IPS DF 19.7 (cell line): ENCODE results near the gene POU3F4.

Source experiments
- DNase-seq: peaks from one replicate; pipeline ENCODE4 v3.0.0-alpha.2; 2013; ENCODE audit warnings: low read depth, low spot score

The POU3F4 gene

DNA sequence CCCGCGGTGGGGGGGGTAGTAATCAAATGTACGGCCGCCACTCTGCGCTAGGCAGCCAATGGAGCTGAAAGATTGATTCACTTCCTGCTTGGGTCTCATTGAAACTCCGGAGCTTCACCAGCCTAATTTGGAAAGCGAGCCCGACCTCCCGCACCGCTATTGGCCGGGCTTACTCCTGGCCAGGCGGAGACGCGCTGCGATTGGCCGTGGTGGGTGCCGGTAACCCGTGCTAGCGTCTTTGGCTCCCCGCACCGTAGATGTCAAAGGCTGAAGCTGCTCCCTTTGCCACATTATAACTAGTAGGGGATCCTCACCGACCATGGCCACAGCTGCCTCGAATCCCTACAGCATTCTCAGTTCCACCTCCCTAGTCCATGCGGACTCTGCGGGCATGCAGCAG, at the start of gene POU3F4:
TSS of gene POU3F4 (plus strand) at position 285 of the 400 bp plus-strand sequence. CDS start at position 320, 35 bp downstream.
- DNase-seq, result no peak

DNA sequence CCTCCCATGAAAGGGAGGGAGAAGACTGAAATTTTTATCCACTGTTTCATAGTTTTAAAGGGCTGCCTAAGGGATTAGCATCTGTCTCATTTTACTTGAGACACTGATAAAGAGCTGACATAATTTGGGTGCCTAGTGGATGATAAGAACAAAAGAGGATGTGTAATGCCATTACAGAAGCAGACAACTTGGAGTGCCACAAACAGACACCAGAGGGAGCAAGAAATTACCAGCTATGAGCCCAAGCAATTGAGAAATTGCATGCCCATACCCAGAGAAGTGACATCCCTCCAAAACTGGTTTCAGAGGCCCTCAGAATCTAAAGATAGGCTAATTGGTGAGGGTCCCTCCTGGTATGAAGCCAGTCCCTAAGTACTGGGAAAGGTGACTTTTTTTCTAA, 38.5 kb upstream of the POU3F4 start:
- DNase-seq, result no peak

DNA sequence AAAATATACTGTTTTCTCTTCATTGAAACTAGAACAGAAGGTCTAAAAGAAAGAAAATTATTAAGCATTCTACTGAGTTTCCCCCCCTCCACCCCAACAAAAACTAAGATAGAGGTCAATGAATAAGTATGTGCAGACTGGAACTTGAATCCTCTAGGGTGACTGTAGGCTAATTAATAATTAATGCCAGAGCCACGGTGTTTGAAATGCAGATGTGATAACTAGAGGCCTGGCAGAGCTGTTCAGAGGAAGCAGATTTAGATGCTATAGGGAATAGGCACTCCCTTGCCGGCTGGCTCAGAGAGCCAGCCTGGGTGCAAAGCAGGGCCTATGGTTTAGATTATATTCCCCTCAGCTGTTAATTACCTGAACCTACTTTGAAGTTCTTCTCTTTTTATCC, 12.2 kb upstream of the POU3F4 start:
- DNase-seq, result no peak

DNA sequence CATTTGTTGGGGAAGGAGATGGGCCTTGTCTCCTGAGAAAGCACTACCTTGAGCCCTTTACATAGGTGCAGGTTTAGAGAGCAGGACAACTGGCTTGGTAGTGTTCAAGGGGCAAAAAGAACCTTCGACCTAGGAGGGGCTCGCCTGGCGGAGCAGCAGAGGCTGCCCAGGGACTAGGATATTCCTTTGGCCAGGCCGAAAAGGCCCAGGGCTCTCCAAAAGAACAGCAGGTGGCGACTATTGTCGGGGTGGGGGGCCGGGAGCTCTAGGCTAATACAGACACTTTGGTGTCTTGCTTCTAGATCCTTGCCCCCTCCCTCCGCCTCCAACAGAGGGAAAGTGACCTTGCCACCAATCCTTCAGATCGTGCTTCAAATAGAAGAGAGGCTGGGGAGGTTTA, 7.1 kb upstream of the POU3F4 start:
- DNase-seq, result no peak

DNA sequence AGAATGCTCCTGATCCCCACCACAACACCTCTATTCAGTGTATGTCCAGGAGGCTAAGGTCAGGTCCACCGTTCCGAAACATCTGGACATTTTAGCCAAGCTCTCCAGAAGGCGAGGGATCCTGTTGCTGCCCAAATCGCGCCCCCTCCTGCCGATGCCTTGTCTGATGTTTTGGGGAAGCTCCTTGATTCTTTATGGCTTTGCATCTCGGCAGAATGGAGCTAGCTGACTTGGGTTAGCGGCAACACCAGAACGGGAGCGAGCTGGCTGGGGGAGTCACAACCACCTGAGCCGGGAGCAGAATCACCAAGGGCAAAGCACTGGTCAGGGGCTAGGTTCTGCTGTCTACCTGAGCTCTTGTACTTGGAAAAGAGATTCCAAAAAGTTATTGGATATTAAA, 6.6 kb upstream of the POU3F4 start:
- no peak for DNase-seq

DNA sequence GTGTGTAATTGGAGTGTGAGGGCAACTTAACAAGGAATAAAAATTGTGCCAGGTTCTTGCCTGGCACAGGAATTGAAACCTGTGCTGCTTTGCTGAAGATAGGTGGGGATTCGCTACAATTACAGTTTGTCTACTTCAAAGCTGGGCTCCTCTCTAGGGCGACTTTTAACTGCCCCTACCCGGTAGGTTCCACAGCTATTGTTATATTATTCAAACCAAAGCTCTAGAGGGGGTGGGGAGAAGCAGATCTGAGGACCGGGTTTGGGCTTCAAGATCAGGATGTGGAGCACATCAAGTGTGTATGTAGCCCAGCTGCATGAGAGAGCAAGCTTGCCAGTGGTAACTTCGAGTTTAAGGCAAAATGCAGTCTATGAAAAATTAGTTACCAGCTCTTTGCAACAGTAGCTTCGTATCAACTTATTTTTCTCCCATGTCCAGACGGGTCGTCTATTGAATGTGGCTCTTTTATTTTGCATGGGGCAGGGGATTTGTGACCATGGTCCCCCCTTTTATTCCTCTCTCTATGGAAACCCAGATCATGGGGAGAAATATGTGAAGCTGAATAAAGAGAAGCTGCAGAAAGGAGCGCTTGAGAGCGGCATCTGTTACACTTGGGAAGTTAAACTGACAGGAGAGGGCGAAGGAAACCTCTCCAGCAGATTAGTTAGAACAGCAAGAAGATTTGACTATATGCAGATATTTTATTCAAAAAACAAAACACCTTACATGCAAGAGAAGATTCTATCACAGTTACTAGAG, 3.2 kb upstream of the POU3F4 start:
- no peak for DNase-seq

DNA sequence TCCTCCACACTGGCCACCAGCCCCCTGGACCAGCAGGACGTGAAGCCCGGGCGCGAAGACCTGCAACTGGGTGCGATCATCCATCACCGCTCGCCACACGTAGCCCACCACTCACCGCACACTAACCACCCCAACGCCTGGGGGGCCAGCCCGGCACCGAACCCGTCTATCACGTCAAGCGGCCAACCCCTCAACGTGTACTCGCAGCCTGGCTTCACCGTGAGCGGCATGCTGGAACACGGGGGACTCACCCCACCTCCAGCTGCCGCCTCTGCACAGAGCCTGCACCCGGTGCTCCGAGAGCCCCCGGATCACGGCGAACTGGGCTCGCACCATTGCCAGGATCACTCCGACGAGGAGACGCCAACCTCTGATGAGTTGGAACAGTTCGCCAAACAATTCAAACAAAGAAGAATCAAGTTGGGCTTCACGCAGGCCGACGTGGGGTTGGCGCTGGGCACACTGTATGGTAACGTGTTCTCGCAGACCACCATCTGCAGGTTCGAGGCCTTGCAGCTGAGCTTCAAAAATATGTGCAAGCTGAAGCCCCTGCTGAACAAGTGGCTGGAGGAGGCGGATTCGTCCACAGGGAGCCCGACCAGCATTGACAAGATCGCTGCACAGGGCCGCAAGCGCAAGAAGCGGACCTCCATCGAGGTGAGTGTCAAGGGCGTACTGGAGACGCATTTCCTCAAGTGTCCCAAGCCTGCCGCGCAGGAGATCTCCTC, 600 bp downstream of the POU3F4 start:
- DNase-seq, result no peak

DNA sequence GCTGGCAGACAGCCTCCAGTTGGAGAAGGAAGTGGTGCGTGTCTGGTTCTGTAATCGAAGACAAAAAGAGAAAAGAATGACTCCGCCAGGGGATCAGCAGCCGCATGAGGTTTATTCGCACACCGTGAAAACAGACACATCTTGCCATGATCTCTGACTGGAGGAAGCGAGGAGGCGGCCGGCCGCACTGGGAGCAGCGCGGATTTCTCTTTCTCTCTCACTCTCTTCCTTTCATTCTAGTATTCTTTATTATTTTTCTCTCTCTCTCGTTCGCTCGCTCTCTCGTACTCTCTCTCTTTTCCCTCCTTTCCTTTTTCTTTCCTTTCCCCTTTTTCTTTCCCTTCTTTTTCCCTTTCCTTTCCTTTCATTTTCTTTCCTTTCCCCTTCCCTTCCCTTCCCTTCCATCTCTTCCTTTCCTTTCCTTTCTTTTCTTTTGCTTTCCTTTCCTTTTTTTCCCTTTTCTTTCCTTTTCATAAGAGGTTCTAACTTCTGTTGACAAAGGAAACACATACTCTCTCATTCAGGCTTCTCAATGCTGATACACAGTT, 1.2 kb downstream of the POU3F4 start:
- no peak for DNase-seq

DNA sequence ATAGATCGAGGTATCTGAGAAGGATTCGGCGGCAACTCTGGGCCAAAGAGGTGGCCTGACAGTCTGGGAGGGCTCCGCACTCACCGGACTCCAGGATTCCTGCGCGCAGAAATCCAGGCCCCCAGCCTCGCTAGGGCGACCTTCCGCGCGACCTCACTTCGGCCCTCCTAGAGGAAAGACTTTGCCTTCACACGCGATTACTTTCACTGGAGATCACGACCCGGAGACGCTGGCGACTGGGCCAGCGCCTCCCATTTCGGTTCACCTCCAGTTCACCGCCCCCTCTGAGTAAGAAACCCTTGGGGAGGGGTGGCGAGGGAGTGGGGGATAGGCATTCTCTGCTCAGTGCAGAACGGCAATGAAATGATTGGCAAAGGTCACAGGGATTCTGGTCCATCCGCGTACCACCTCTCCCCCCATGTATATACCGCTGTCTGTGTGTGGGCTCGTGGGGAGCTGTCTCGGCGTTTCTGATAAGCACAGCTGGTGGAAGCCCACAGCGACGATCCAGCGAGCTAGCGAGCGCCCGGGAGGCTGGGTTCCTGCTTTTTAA, 2.5 kb downstream of the POU3F4 start:
- no peak for DNase-seq

DNA sequence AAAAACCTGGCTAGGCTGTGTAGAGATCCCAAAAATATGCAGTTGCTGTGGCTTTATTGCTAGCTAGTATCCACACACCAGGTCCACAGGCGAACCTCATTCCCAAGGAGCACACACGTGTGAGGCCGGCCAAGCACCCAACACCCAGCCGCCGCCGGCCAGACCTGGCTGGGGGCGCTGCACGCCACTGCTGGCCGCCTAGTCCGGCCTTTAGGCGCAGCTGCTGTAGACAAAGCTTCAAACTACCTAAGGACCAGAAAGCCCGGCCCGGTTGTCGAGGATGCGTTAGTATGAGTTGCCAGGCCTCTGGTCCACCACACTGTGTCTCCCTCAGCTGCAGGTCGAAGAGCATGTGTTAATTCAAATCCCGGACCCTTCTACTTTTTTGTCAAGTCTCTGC, 3.1 kb downstream of the POU3F4 start:
- no peak for DNase-seq

DNA sequence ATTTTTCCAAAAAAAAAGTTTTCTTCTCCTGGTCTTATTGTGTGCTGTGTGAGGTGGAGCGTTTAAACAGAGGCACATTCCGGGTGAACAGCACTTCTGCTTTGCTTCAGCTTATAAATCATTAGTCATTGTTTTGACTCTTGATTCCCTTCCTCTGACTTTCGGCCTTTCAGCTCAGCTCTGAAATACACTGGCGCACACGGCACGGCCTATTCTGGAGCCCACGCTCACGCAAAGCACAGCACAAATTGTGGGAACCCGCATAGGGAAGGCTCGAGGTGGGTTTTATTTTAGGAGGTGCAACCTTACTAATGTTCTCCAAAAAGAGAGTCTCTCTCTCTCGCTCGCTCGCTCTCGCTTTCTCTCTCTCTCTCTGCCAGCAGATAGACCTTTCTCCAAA, 4.0 kb downstream of the POU3F4 start:
- DNase-seq, result no peak

DNA sequence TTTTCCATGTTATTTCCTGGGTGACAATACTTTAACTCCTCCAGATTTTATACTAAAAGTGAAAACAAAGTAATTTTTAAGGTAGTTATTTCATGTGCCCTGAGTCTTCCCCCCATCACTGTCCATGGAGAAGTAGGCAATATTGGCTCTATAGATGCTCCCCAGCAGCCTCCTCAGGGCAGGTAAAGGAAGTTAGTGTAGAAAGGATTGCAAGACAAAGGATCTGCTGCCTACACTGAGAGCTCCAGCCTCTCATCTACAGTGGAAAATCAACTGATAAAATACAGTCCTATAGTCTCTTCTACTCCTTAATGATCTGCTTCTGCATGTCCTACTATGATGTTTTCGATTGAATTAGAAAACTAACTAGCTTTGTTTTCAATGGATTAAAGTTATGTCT, 8.5 kb downstream of the POU3F4 start:
- DNase-seq, result no peak

DNA sequence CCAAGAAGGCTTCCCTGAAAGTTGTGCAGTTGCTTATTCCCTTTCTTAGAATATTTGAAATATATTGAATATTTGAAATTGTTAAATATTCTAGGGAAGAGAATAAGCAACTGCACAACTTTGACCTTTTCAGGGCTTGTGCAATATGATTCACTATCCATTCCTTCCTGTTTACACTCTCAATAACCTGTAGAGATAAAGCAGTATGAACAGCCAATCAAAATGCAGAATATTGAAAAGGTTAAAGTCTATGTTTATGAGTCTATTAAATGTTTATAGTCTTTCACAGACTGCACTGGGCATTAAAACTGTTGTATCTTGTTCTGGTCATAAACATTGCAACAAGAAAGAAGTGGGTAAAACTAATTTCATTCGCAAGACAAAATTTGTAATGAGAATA, 13.8 kb downstream of the POU3F4 start:
- no peak for DNase-seq

DNA sequence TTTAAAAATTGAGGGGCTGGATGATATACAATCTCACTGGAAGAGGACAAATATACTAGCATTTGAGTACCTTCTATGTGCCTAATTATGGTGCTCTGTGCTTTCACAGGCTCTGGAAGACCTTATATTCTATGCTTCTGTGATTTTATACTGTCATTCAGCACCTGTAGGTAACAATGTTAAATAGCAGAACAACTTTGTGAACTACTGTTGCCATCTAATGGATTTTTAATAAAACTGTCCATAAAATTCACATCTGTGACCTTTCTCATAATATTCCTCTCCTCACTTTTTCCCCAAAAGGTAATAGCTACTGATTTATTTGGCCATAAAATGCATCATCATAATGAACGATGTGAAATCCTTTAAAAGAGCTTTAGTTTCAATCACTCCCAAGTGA, 21.9 kb downstream of the POU3F4 start:
- no peak for DNase-seq

DNA sequence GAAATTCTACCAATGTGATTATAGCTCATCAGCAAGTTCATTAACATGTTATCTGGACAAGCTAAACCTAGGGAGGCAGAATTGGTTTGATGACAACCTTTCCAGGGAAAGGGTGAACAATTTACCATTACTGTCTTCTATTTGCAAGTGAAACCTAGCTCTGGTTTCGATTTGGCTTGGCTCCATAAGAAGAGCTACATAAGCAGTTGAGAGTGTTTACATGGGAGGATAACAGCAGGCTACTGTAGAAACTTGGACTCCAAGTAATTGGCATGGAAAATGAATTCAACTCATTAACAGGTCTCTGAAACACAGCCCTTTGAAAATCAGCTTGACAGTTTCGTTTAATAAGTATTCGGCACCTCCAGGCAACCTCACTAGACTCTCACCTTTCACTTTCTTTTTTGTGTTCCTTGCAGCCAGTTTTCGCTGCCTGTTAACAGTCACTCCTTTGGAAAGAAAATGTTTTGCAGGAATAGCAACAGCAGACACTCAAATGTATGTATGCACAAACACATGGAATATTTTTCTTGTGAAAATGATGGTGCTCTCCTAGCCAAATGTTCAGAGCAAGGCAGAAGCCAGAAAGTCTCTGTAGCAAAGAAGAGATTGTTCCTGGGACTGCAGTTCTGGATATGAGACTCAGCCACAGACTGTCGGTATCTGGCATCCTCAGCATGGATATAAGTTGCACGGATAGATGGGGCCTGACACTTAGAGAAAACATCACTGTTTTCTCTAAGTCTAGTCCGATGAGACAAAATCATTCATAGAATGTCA, 27.5 kb downstream of the POU3F4 start:
- no peak for DNase-seq
